ENCODE data around the gene GPR132. TPM values are rescaled to one million over a fixed set of nuclear protein-coding genes. Genes with fewer than 3 reads are reported as not detected.

The GPR132 gene
- total RNA-seq, 2 donors from 2014 or later, result 0.27 to 3.3 TPM

DNA sequence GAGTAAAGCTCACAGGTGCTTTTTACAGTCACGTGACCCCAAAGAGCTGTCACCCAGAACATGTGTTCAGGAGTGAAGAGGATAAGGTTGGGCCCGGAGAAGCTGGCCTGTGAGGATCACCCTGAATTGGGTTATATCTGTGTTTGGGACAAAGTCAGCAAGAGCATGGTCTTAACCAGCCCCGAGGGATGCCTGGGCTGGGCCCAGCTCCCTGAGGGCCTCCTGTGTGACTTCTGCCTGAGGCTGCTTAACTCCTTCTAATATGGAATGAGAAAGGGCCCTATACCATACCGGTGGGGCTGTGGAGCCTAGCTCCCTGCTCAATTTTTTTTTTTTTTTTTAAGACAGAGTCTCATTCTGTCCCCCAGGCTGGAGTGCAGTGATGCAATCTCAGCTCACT lies 46.8 kb downstream of the GPR132 start:
- no peaks in the 10 kb centered on the region for H3K9me3 Mint-ChIP-seq
- H3K27ac Mint-ChIP-seq, result no peak overlapping the region
- TF ChIP-seq, protein P1, sequence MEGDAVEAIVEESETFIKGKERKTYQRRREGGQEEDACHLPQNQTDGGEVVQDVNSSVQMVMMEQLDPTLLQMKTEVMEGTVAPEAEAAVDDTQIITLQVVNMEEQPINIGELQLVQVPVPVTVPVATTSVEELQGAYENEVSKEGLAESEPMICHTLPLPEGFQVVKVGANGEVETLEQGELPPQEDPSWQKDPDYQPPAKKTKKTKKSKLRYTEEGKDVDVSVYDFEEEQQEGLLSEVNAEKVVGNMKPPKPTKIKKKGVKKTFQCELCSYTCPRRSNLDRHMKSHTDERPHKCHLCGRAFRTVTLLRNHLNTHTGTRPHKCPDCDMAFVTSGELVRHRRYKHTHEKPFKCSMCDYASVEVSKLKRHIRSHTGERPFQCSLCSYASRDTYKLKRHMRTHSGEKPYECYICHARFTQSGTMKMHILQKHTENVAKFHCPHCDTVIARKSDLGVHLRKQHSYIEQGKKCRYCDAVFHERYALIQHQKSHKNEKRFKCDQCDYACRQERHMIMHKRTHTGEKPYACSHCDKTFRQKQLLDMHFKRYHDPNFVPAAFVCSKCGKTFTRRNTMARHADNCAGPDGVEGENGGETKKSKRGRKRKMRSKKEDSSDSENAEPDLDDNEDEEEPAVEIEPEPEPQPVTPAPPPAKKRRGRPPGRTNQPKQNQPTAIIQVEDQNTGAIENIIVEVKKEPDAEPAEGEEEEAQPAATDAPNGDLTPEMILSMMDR (conservative IDR thresholded peaks at IDR 0.05), result no peak
- H3K27me3 Mint-ChIP-seq (ENCODE audit: insufficient read depth), result no peaks in the 10 kb centered on the region
- peaks cover 51% of the 10 kb centered on the region for H3K4me1 Mint-ChIP-seq
- Histone ChIP-seq H3K27me3 (ENCODE audit: control insufficient read depth, insufficient read depth, low read length, poor library complexity, severe bottlenecking) (no peaks in the 10 kb centered on the region), H3K4me3 (ENCODE audit: low read length) (no peak overlapping the region), H3K36me3 (ENCODE audit: control insufficient read depth, insufficient read depth, low read length) (peaks cover 21% of the 10 kb centered on the region), H3K9me3 (ENCODE audit: control insufficient read depth, low read length) (no peaks in the 10 kb centered on the region), H3K4me1 (ENCODE audit: control insufficient read depth, insufficient read depth, low read length) (peaks cover 10% of the 10 kb centered on the region), H3K9ac (ENCODE audit: extremely low read depth, low read length, poor library complexity, severe bottlenecking) (no peak overlapping the region), H3K27ac (ENCODE audit: low read depth, low read length) (no peak overlapping the region)
- WGBS, 2 experiments (ENCODE audit: insufficient coverage in 1 of 2, insufficient read length in 1 of 2), result 82 to 92% methylated on average over 2 to 4 of the region's 4 CpGs
- DNase-seq, result no peak
- peak overlapping the region; percentile 93 for H3K4me3 Mint-ChIP-seq
- peaks cover 23% of the 10 kb centered on the region for H3K36me3 Mint-ChIP-seq (ENCODE audit: low read depth)

DNA sequence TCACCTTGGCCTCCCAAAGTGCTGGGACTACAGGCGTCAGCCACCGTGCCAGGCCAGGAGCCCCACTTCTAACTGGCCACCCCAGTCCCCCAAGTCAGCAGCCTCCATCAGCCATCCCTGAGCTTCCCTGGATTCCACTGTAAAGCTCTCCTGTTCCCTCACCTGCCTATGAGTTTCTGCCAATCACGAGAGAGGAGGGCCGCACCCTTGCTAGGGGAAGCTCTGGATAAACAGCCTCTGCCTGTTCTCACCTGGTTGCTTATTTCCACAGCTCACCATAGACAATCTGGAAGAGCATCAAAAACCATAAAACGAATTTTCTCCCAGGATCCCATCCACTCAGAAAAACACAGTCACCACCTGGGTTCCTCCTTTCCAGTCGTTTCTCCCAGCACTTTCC lies 49.3 kb downstream of the GPR132 start:
- Mint-ChIP-seq H3K4me3 (no peak overlapping the region), H3K27ac (no peak overlapping the region), H3K27me3 (ENCODE audit: insufficient read depth) (no peaks in the 10 kb centered on the region), H3K9me3 (no peaks in the 10 kb centered on the region), H3K36me3 (ENCODE audit: low read depth) (peaks cover 35% of the 10 kb centered on the region), H3K4me1 (peaks cover 47% of the 10 kb centered on the region)
- Histone ChIP-seq H3K27ac (ENCODE audit: low read depth, low read length) (no peak overlapping the region), H3K9me3 (ENCODE audit: control insufficient read depth, low read length) (no peaks in the 10 kb centered on the region), H3K36me3 (ENCODE audit: control insufficient read depth, insufficient read depth, low read length) (peaks cover 38% of the 10 kb centered on the region), H3K4me1 (ENCODE audit: control insufficient read depth, insufficient read depth, low read length) (peaks cover 10% of the 10 kb centered on the region), H3K27me3 (ENCODE audit: control insufficient read depth, insufficient read depth, low read length, poor library complexity, severe bottlenecking) (no peaks in the 10 kb centered on the region), H3K9ac (ENCODE audit: extremely low read depth, low read length, poor library complexity, severe bottlenecking) (no peak overlapping the region), H3K4me3 (ENCODE audit: low read length) (no peak overlapping the region)
- TF ChIP-seq, protein P1 (conservative IDR thresholded peaks at IDR 0.05), result no peak
- WGBS, 2 experiments (ENCODE audit: insufficient coverage in 1 of 2, insufficient read length in 1 of 2), result 94 to 98% methylated on average over 5 to 6 of the region's 6 CpGs
- no peak for DNase-seq

DNA sequence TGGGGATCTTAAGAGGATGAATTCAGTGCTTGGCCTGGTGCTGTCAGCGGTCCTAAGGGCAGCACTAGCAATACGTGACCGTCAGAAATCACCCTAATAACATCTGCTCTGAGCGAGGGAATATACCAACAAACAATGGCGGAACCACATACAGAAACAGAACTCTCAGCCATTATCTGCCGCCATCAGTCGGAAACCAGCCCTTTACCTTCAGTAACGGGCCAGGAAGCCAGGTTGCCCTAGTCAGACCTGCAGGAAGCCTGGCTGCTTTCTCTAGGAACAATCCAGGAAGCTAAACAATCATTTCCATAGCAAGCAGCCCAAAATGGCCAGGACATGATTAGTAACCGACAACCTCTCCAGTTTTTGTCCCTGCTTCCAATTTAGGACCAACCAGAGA lies 50.0 kb downstream of the GPR132 start:
- TF ChIP-seq, protein P1 (conservative IDR thresholded peaks at IDR 0.05), result no peak
- Histone ChIP-seq H3K9ac (ENCODE audit: extremely low read depth, low read length, poor library complexity, severe bottlenecking) (no peak overlapping the region), H3K27ac (ENCODE audit: low read depth, low read length) (no peak overlapping the region), H3K4me3 (ENCODE audit: low read length) (no peak overlapping the region), H3K36me3 (ENCODE audit: control insufficient read depth, insufficient read depth, low read length) (peaks cover 43% of the 10 kb centered on the region), H3K4me1 (ENCODE audit: control insufficient read depth, insufficient read depth, low read length) (peaks cover 10% of the 10 kb centered on the region), H3K9me3 (ENCODE audit: control insufficient read depth, low read length) (no peaks in the 10 kb centered on the region), H3K27me3 (ENCODE audit: control insufficient read depth, insufficient read depth, low read length, poor library complexity, severe bottlenecking) (no peaks in the 10 kb centered on the region)
- no peak for DNase-seq
- 96 to 100% methylated on average over 5 to 9 of the region's 9 CpGs for WGBS, 2 experiments (ENCODE audit: insufficient coverage in 1 of 2, insufficient read length in 1 of 2)
- H3K36me3 Mint-ChIP-seq (ENCODE audit: low read depth), result peaks cover 39% of the 10 kb centered on the region
- no peaks in the 10 kb centered on the region for H3K27me3 Mint-ChIP-seq (ENCODE audit: insufficient read depth)
- H3K4me1 Mint-ChIP-seq, result peaks cover 47% of the 10 kb centered on the region
- no peaks in the 10 kb centered on the region for H3K9me3 Mint-ChIP-seq
- H3K4me3 Mint-ChIP-seq, result no peak overlapping the region
- peak overlapping the region; percentile 1 for H3K27ac Mint-ChIP-seq
